Activated gamma-delta T cell treated with Interleukin-2 at 50 U/mL for 16 hours (primary cell): ENCODE measurements around the gene ZNF724.

ENCODE experiments used
- DNase-seq: peaks from one replicate; pipeline ENCODE4 v3.0.0-alpha.2; 2020

Gene ZNF724

DNA sequence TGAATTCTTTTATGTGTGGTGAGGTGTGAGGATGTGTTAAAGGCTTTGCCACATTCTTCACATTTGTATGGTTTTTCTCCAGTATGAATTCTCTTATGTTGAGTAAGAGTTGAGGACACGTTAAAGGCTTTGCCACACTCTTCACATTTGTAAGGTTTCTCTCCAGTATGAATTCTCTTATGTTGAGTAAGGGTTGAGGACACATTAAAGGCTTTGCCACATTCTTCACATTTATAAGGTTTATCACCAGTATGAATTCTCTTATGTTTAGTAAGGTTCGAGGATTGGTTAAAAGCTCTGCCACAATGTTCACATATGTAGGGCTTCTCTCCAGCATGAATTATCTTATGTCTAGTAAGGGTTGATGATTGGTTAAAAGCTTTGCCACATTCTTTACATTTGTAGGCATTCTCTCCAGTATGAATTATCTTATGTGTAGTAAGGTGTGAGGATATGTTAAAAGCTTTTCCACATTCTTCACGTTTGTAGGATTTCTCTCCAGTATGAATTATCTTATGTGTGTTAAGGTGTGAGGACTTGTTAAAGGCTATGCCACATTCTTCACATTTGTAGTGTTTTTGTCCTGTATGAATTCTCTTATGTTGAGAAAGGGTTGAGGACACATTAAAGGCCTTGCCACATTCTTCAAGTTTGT is 27.1 kb downstream of the ZNF724 start:
- no peak for DNase-seq

DNA sequence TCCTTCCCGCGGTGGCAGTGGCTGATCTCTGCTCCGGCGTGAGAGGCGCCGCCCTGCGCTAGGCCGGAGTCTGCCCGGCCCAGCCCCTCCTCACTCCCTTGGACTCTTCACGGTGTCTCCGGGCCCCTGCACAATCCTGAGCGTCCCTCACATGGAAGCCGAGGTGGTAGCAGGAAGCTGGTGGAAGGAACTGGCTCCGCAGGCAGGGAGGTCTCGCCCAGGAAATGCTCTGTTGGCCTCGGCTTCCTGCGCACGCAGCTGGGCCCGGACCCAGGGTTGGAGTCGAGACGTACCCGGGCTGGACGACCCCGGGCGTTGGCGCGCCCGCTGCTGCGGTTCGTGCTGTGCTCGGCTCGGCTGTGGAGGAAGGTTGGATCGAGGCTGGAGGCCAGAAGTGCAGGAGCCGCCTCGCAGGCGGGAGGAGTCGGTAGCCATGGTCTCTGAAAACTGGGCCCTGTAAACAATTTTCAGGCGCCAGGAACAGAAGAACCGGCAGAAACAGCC is 46.3 kb downstream of the ZNF724 start:
- no peak for DNase-seq

DNA sequence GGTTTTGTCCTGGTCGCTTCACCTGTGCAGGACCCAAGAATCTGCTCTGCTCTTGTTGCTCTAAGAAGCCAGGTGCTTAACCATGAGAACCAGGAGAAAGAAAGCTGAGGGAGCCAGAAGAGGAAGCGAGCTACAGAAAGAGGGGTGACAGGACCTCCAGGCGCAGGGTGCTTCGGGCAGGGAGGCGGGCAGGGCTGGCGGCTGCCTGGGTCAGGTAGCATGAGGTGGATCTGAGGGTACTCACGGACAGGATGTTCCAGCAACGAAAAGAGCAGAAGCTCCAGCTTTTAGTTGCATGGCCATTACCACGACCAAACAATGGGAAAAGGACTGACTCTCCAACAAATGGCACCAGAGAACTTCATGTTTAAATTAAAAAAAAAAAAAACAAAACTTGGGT is 59.9 kb downstream of the ZNF724 start:
- DNase-seq: no peak

DNA sequence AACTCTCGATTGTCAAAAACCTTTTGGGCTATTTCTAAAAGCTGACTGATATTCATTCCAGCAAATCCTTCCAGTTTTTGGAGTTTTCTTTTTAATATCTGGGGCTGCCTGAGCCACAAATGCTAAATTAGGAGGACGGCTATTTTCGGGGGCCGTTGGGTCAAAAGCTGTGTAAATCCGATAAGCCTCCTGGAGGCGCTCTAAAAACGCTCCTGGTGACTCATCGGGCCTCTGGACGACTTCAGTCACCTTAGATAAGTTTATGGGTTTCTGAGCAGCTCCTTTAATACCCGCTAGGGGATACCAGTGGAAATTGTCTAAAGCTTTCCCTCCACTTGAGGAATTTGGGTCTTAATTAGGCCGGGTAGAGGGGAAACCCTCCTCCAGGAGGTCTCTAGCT is 66.9 kb downstream of the ZNF724 start:
- DNase-seq: no peak
